SK-N-SH treated with all-trans-retinoic acid at 6 μM for 48 hours (cell line): ENCODE results near the gene RASA3.

Experiments
- ATAC-seq: fragments of 200-7000 bp; cut with Tn5 transposase; 3 replicates; pipeline ENCODE4 v1.9.1; 2020; ENCODE audit warnings: mild to moderate bottlenecking, moderate library complexity
- ARNTL ChIP-seq: fragments of 450-650 bp; formaldehyde crosslinking; IDR thresholded peaks from 2 replicates; pipeline ENCODE4 v1.5.0; 2020; ENCODE audit warnings: low read depth, mild to moderate bottlenecking, moderate library complexity, borderline replicate concordance
- BACH2 ChIP-seq: fragments of 250-450 bp; sonication (Bioruptor Pico); IDR thresholded peaks from 2 replicates; pipeline ENCODE4 v1.9.0; 2021; ENCODE audit warnings: mild to moderate bottlenecking, borderline replicate concordance
- ESRRG ChIP-seq: fragments of 250-450 bp; sonication (Bioruptor Pico); IDR thresholded peaks from 2 replicates; pipeline ENCODE4 v1.6.1; 2021; ENCODE audit warnings: mild to moderate bottlenecking
- GLIS3 ChIP-seq: fragments of 250-450 bp; sonication (Bioruptor Pico); IDR thresholded peaks from 2 replicates; pipeline ENCODE4 v1.5.0; 2020; ENCODE audit warnings: mild to moderate bottlenecking, moderate library complexity
- ISL1 ChIP-seq: fragments of 250-450 bp; sonication (Bioruptor Pico); IDR thresholded peaks from 2 replicates; pipeline ENCODE4 v2.1.2; 2022; ENCODE audit warnings: mild to moderate bottlenecking, moderate library complexity
- OSR1 ChIP-seq: fragments of 250-450 bp; sonication (Bioruptor Pico); IDR thresholded peaks from 2 replicates; pipeline ENCODE4 v1.8.0; 2022; ENCODE audit warnings: moderate library complexity, mild to moderate bottlenecking, inconsistent platforms
- PPARA ChIP-seq: fragments of 250-450 bp; sonication (Bioruptor Pico); IDR thresholded peaks from 2 replicates; pipeline ENCODE4 v1.5.0; 2020; ENCODE audit warnings: mild to moderate bottlenecking, borderline replicate concordance
- TCF4 ChIP-seq: fragments of 250-450 bp; sonication (Bioruptor Pico); IDR thresholded peaks from 2 replicates; pipeline ENCODE4 v1.8.0; 2021; ENCODE audit warnings: mild to moderate bottlenecking, moderate library complexity, borderline replicate concordance
- TOX ChIP-seq: fragments of 250-450 bp; sonication (Bioruptor Pico); IDR thresholded peaks from 2 replicates; pipeline ENCODE4 v1.8.0; 2021; ENCODE audit warnings: mild to moderate bottlenecking, moderate library complexity, borderline replicate concordance
- ZC3H10 ChIP-seq: fragments of 250-450 bp; sonication (Bioruptor Pico); IDR thresholded peaks from 2 replicates; pipeline ENCODE4 v1.5.1; 2021; ENCODE audit warnings: mild to moderate bottlenecking, moderate library complexity
- ZFP30 ChIP-seq: fragments of 450-650 bp; formaldehyde crosslinking; IDR thresholded peaks from 2 replicates; pipeline ENCODE4 v1.5.0; 2022; ENCODE audit warnings: mild to moderate bottlenecking, moderate library complexity
- ZNF565 ChIP-seq: fragments of 450-650 bp; formaldehyde crosslinking; conservative IDR thresholded peaks from 2 replicates; pipeline ENCODE4 v1.5.0; 2020; ENCODE audit warnings: low read depth, mild to moderate bottlenecking, moderate library complexity
- ZNF70 ChIP-seq: fragments of 450-650 bp; formaldehyde crosslinking; IDR thresholded peaks from 2 replicates; pipeline ENCODE4 v1.5.0; 2020; ENCODE audit warnings: mild to moderate bottlenecking, moderate library complexity
- ZNF8 ChIP-seq: fragments of 450-650 bp; formaldehyde crosslinking; IDR thresholded peaks from 2 replicates; pipeline ENCODE4 v1.5.0; 2020; ENCODE audit warnings: mild to moderate bottlenecking, moderate library complexity
- TF ChIP-seq, protein P1 (sequence below): fragments of 250-450 bp; sonication (Bioruptor Pico); IDR thresholded peaks from 2 replicates; pipeline ENCODE4 v1.8.0; 2021; ENCODE audit warnings: low read depth, mild to moderate bottlenecking, moderate library complexity, borderline replicate concordance
- TF ChIP-seq, protein P2 (sequence below): fragments of 250-450 bp; sonication (Bioruptor Pico); IDR thresholded peaks from 2 replicates; pipeline ENCODE4 v1.5.1; 2021; ENCODE audit warnings: mild to moderate bottlenecking, moderate library complexity
- TF ChIP-seq, protein P3 (sequence below): fragments of 250-450 bp; sonication (Bioruptor Pico); IDR thresholded peaks from 2 replicates; pipeline ENCODE4 v1.5.1; 2020; ENCODE audit warnings: low read depth, mild to moderate bottlenecking, moderate library complexity
- TF ChIP-seq, protein P4 (sequence below): fragments of 250-450 bp; sonication (Bioruptor Pico); IDR thresholded peaks from 2 replicates; pipeline ENCODE4 v1.5.0; 2020; ENCODE audit warnings: mild to moderate bottlenecking, moderate library complexity

The RASA3 gene

DNA sequence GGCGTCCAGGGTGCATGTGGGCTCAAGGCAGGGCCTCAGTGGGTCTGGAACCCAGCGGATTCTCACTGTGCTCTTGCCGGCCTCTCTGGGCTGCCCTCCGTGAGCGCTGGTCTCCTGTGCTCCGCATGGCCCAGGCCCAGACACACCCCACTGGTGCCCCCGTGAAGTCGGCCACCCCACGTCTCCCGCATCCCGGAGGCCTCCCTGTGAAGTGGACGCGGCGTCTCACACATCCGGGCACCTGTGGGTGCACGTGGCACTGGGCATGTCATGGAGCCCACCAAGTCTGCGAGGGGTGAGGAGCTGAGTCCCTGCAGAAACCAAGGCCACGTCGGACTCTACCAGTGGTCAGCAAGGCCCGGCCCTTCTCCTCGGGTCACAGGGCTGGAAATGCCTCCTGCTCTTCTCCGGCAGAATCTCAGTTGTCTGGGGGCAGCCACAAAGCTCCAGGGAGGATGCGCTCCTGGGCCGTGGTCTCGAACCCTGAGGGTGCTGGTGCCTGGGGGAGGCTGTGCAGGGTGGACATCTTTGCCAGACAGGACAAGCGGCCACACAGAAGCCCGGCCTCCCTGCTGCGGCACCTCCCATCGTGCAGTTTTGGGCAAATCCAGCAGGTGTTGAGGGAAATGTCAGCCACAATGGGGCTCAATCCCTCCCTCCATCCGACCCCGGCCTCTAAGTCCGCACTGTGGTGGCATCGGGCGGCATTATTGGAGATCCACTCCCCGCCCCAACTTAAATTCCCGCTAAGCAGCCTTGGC is 160.8 kb downstream of the RASA3 start (continued):
- TF ChIP-seq ZNF565 (CRISPR knock-in tag) (no peak), TCF4 (CRISPR knock-in tag) (no peak)
- TF ChIP-seq, protein P1, sequence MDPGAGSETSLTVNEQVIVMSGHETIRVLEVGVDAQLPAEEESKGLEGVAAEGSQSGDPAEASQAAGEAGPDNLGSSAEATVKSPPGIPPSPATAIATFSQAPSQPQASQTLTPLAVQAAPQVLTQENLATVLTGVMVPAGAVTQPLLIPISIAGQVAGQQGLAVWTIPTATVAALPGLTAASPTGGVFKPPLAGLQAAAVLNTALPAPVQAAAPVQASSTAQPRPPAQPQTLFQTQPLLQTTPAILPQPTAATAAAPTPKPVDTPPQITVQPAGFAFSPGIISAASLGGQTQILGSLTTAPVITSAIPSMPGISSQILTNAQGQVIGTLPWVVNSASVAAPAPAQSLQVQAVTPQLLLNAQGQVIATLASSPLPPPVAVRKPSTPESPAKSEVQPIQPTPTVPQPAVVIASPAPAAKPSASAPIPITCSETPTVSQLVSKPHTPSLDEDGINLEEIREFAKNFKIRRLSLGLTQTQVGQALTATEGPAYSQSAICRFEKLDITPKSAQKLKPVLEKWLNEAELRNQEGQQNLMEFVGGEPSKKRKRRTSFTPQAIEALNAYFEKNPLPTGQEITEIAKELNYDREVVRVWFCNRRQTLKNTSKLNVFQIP (CRISPR knock-in tag), result no peak

DNA sequence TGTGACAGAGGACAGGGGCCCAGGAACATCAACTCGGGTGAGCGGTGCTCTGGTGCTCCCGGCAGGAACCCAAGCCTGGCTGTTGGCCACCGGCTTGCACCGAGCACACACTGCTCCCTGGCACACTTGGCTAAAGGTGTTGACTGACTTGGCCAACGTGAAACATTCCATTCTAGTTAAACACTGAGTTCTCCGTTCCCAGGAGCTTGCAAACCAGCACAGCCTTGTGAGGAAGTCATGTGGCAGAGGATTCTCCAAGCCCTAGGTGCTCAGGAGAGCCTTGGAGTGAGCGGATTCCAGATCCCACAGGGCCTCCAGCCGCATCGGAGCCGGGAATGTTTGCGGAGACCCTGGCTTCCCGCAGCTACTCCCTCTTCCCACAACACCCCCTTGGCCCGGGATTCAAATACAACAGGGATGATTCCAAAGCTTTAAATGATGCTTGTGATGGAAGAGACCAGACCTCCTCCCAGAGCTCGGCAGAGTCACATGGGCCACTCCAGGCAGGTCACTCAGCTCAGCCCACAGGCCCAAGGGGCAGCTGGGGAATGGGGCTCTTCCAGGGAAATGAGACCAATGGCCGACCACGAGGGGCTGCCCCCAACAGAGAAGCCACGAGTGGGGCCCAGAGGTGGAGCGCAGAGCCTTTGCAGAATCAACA is 161.5 kb downstream of the RASA3 start:
- TF ChIP-seq, protein P2, sequence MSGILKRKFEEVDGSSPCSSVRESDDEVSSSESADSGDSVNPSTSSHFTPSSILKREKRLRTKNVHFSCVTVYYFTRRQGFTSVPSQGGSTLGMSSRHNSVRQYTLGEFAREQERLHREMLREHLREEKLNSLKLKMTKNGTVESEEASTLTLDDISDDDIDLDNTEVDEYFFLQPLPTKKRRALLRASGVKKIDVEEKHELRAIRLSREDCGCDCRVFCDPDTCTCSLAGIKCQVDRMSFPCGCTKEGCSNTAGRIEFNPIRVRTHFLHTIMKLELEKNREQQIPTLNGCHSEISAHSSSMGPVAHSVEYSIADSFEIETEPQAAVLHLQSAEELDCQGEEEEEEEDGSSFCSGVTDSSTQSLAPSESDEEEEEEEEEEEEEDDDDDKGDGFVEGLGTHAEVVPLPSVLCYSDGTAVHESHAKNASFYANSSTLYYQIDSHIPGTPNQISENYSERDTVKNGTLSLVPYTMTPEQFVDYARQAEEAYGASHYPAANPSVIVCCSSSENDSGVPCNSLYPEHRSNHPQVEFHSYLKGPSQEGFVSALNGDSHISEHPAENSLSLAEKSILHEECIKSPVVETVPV, result no peak
- TF ChIP-seq TCF4 (CRISPR knock-in tag) (no peak), PPARA (CRISPR knock-in tag) (no peak), ESRRG (CRISPR knock-in tag) (no peak), ZNF8 (CRISPR knock-in tag) (no peak), ISL1 (CRISPR knock-in tag) (no peak), ZC3H10 (no peak), BACH2 (no peak), ARNTL (no peak), GLIS3 (CRISPR knock-in tag) (no peak)
- TF ChIP-seq, protein P3, sequence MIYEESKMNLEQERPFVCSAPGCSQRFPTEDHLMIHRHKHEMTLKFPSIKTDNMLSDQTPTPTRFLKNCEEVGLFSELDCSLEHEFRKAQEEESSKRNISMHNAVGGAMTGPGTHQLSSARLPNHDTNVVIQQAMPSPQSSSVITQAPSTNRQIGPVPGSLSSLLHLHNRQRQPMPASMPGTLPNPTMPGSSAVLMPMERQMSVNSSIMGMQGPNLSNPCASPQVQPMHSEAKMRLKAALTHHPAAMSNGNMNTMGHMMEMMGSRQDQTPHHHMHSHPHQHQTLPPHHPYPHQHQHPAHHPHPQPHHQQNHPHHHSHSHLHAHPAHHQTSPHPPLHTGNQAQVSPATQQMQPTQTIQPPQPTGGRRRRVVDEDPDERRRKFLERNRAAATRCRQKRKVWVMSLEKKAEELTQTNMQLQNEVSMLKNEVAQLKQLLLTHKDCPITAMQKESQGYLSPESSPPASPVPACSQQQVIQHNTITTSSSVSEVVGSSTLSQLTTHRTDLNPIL, result no peak
- TF ChIP-seq, protein P1 (CRISPR knock-in tag), result no peak
- TF ChIP-seq, protein P4, sequence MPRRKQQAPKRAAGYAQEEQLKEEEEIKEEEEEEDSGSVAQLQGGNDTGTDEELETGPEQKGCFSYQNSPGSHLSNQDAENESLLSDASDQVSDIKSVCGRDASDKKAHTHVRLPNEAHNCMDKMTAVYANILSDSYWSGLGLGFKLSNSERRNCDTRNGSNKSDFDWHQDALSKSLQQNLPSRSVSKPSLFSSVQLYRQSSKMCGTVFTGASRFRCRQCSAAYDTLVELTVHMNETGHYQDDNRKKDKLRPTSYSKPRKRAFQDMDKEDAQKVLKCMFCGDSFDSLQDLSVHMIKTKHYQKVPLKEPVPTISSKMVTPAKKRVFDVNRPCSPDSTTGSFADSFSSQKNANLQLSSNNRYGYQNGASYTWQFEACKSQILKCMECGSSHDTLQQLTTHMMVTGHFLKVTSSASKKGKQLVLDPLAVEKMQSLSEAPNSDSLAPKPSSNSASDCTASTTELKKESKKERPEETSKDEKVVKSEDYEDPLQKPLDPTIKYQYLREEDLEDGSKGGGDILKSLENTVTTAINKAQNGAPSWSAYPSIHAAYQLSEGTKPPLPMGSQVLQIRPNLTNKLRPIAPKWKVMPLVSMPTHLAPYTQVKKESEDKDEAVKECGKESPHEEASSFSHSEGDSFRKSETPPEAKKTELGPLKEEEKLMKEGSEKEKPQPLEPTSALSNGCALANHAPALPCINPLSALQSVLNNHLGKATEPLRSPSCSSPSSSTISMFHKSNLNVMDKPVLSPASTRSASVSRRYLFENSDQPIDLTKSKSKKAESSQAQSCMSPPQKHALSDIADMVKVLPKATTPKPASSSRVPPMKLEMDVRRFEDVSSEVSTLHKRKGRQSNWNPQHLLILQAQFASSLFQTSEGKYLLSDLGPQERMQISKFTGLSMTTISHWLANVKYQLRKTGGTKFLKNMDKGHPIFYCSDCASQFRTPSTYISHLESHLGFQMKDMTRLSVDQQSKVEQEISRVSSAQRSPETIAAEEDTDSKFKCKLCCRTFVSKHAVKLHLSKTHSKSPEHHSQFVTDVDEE (CRISPR knock-in tag), result no peak
- ATAC-seq, result no peak

DNA sequence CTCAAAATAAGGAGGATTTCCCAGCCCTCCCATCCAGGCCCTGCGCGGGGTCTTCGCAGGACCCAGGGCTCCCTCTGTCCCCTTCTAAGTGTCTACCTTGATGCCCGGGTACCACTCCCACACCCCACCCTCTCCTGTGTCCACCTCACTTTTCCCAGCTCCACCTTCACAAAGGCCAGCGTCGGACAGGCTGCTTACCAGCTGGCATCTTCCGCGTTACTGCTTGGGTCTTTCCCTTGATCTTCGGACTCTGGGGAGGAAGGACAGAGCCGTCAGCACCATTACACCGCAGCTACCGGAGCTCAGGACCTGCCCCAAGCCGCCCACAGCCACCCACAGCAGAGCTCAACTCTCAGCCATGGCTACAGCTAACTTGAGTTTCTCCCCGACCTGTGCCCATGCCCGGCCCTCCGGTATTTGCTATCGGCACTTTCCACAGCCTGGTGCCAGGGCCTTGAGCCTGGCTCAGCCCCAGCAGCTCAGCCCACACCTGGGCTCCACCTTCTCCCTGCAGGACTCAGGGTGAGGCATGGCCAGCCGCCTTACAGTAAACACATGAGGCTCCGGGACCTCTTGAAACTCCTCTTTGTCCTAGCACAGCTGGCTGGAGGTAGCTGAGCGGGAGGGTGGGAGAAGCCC is 162.3 kb downstream of the RASA3 start:
- ATAC-seq, result no peak
- TF ChIP-seq ZNF70 (CRISPR knock-in tag) (no peak), BACH2 (no peak), ISL1 (CRISPR knock-in tag) (no peak), ARNTL (no peak), OSR1 (CRISPR knock-in tag) (no peak), ZC3H10 (no peak), ZNF8 (CRISPR knock-in tag) (no peak), ZNF565 (CRISPR knock-in tag) (no peak), TOX (no peak), GLIS3 (CRISPR knock-in tag) (no peak), ZFP30 (CRISPR knock-in tag) (no peak)
- TF ChIP-seq, protein P4 (CRISPR knock-in tag), result no peak
- TF ChIP-seq, protein P1 (CRISPR knock-in tag), result no peak
- TF ChIP-seq, protein P2, result no peak
